ENCODE data around the gene KSR1.

DNA sequence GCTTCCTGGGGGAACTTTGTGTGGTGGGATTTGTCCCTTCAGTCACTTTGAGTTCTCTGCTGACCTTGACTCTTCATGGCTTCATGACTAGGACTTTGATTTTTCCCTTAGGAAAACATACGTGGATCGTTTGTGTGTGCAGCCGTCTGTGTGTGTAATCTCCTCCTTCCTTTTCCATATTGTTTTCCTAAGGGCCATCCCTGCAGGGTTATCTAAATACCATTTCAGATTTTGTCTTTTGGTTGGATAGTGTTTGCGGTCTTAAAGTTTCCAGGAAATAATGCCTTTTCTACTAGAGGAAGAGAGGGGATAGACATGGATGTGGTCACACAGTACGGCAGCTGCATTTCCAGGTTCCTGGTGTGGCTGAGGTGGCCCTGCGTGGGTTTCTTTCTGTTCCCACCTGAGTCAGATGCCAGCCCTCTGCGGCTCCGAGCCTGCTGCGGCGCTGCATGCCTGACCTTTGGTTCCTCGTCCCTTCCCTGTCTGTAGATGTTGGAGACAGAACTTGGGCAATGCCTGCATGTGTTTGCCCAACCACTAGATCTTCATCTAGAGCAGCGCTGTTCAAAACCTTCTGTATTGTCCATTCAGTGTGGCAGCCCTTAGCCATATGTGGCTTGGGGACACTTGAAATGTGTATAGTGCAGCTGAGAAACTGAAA lies 102.7 kb downstream of the KSR1 start:
- TF ChIP-seq, protein P1, sequence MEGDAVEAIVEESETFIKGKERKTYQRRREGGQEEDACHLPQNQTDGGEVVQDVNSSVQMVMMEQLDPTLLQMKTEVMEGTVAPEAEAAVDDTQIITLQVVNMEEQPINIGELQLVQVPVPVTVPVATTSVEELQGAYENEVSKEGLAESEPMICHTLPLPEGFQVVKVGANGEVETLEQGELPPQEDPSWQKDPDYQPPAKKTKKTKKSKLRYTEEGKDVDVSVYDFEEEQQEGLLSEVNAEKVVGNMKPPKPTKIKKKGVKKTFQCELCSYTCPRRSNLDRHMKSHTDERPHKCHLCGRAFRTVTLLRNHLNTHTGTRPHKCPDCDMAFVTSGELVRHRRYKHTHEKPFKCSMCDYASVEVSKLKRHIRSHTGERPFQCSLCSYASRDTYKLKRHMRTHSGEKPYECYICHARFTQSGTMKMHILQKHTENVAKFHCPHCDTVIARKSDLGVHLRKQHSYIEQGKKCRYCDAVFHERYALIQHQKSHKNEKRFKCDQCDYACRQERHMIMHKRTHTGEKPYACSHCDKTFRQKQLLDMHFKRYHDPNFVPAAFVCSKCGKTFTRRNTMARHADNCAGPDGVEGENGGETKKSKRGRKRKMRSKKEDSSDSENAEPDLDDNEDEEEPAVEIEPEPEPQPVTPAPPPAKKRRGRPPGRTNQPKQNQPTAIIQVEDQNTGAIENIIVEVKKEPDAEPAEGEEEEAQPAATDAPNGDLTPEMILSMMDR (IDR thresholded peaks at IDR 0.05) = no peak
- TF ChIP-seq POLR2A (IDR thresholded peaks at IDR 0.05) = no peak
